Esophagus squamous epithelium (tissue), 4 donors: ENCODE results near the gene AXIN1.

Experiments used
- POLR2A ChIP-seq, 4 donors: fragments of 450-650 bp; IDR thresholded peaks; one replicate each; pipeline ENCODE4 v1.6.1; 2017; ENCODE audit warnings: antibody characterized with exemption in 4 of 4, mild to moderate bottlenecking in 4 of 4, moderate library complexity in 3 of 4
- TF ChIP-seq, protein P1 (sequence below), 6 experiments: fragments of 450-650 bp in 4 of 6; fragments of 200-600 bp in 2 of 6; sonication (generic) in 2 of 6; IDR thresholded peaks; one replicate each; pipeline ENCODE4 v1.5.1; 2016 to 2019; ENCODE audit warnings: antibody characterized with exemption in 6 of 6, mild to moderate bottlenecking in 4 of 6, moderate library complexity in 4 of 6

DNA sequence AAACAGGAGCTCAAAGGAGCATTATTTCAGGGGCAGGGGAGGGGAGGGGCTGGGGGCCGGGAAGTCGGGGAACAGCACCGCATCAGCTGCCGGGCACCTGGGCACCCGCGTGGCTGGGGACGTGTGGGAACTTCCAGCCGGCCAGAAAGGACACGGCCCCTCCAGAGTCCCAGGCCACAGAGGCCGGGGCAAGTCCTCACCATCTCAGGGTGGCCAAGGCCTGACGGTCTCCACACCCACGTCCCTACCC, 28.2 kb upstream of the AXIN1 start:
- TF ChIP-seq, protein P1, sequence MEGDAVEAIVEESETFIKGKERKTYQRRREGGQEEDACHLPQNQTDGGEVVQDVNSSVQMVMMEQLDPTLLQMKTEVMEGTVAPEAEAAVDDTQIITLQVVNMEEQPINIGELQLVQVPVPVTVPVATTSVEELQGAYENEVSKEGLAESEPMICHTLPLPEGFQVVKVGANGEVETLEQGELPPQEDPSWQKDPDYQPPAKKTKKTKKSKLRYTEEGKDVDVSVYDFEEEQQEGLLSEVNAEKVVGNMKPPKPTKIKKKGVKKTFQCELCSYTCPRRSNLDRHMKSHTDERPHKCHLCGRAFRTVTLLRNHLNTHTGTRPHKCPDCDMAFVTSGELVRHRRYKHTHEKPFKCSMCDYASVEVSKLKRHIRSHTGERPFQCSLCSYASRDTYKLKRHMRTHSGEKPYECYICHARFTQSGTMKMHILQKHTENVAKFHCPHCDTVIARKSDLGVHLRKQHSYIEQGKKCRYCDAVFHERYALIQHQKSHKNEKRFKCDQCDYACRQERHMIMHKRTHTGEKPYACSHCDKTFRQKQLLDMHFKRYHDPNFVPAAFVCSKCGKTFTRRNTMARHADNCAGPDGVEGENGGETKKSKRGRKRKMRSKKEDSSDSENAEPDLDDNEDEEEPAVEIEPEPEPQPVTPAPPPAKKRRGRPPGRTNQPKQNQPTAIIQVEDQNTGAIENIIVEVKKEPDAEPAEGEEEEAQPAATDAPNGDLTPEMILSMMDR (IDR thresholded peaks at IDR 0.05), result no peak
- no peak for TF ChIP-seq POLR2A (IDR thresholded peaks at IDR 0.05)
